Ovary (tissue), 3 donors: ENCODE data around the gene CYP2R1.

Source experiments
- EP300 ChIP-seq: sonication (generic); formaldehyde crosslinking; IDR thresholded peaks from one replicate; pipeline ENCODE4 v1.6.1; 2017; ENCODE audit warnings: antibody characterized with exemption
- POLR2A ChIP-seq: fragments of 450-650 bp; IDR thresholded peaks from one replicate; pipeline ENCODE4 v1.6.1; 2017; ENCODE audit warnings: antibody characterized with exemption, mild to moderate bottlenecking, moderate library complexity
- TF ChIP-seq, protein P1 (sequence below), 3 donors: fragments of 450-650 bp in 2 of 3; fragments of 200-600 bp in 1 of 3; IDR thresholded peaks; one replicate each; pipeline versions ENCODE4 v1.5.1 to v1.8.0; 2016 to 2022; ENCODE audit warnings: antibody characterized with exemption in 3 of 3, mild to moderate bottlenecking in 1 of 3
- donor health status: DM: no; HTN: no; CAD: no.

DNA sequence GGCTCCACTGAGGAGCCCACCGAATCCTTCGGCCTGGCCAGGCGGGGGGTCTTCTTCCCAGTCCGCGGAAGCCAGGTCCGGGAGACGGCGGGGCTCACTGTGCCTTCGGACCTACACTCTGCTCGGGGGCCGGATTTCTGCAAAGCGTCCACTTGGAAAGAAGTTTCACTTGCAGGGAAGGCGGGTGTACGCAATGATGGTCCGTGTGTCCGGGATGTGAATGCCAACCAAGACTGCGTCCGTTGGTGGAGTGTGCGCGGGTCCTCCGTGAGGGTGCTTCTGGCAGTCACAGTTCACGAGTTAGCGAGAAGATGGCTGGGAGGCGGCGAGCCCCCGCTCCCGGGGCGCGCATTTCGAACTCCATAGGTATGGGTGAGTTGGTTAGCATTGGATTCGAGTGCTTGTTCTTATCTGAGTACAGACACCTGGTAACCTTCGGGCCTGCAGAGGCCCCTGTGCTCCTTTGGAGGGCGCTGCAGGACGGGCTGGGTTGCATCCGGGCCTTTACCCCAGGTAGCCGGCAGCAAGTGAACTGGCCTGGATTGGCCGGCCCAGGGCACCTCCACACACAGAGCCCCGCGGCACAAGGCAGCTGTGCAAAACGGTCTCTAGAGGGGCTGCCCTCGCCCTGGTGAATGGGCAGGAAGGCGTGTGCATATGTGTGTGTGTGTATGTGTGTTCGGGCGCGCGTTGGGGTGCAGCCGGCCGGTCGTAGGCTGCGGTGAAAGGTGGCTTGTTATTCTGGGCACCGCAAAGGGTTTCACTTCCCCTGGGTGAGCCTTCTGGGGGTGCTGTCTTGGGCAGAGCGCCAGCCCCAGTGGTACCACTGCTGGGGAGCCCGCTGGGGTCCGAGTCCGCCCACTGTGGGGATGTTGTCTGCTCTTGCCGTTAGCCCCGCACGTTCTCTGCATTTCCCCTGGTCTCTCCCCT is 13.3 kb upstream of the CYP2R1 start:
- TF ChIP-seq, protein P1, sequence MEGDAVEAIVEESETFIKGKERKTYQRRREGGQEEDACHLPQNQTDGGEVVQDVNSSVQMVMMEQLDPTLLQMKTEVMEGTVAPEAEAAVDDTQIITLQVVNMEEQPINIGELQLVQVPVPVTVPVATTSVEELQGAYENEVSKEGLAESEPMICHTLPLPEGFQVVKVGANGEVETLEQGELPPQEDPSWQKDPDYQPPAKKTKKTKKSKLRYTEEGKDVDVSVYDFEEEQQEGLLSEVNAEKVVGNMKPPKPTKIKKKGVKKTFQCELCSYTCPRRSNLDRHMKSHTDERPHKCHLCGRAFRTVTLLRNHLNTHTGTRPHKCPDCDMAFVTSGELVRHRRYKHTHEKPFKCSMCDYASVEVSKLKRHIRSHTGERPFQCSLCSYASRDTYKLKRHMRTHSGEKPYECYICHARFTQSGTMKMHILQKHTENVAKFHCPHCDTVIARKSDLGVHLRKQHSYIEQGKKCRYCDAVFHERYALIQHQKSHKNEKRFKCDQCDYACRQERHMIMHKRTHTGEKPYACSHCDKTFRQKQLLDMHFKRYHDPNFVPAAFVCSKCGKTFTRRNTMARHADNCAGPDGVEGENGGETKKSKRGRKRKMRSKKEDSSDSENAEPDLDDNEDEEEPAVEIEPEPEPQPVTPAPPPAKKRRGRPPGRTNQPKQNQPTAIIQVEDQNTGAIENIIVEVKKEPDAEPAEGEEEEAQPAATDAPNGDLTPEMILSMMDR (IDR thresholded peaks at IDR 0.05), result no peak
- TF ChIP-seq POLR2A, result no peak
- TF ChIP-seq EP300, result no peak
